Measurements from ENCODE around the gene DNAH10.
A peak's percentile ranks its signal among the peaks of the same experiment; 100 is the strongest.

Gene DNAH10

DNA sequence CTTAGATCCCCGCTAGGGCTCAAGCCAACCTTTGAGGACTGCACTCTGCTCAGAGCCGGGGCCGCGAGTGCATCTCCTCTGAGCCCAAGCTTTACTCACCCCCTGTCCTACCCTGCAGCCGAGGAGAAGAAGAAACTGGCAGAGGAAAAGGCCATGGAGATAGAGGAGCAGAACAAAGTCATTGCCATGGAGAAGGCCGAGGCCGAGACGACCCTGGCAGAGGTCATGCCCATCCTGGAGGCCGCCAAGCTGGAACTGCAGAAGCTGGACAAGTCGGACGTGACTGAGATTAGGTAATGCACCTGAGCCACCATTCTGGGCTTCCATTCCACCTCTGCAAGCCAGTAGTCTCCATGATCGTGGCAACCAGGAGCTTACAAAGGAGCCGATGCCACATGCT is 140.7 kb downstream of the DNAH10 start:
- no peak for DNase-seq (ENCODE audit: low read depth)
- TF ChIP-seq, protein P1, sequence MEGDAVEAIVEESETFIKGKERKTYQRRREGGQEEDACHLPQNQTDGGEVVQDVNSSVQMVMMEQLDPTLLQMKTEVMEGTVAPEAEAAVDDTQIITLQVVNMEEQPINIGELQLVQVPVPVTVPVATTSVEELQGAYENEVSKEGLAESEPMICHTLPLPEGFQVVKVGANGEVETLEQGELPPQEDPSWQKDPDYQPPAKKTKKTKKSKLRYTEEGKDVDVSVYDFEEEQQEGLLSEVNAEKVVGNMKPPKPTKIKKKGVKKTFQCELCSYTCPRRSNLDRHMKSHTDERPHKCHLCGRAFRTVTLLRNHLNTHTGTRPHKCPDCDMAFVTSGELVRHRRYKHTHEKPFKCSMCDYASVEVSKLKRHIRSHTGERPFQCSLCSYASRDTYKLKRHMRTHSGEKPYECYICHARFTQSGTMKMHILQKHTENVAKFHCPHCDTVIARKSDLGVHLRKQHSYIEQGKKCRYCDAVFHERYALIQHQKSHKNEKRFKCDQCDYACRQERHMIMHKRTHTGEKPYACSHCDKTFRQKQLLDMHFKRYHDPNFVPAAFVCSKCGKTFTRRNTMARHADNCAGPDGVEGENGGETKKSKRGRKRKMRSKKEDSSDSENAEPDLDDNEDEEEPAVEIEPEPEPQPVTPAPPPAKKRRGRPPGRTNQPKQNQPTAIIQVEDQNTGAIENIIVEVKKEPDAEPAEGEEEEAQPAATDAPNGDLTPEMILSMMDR (IDR thresholded peaks at IDR 0.05; ENCODE audit: insufficient read depth, low read depth, low read length, missing control alignments), result no peak
- H3K4me3 ChIP-seq (ENCODE audit: low read length), result no peak overlapping the region

DNA sequence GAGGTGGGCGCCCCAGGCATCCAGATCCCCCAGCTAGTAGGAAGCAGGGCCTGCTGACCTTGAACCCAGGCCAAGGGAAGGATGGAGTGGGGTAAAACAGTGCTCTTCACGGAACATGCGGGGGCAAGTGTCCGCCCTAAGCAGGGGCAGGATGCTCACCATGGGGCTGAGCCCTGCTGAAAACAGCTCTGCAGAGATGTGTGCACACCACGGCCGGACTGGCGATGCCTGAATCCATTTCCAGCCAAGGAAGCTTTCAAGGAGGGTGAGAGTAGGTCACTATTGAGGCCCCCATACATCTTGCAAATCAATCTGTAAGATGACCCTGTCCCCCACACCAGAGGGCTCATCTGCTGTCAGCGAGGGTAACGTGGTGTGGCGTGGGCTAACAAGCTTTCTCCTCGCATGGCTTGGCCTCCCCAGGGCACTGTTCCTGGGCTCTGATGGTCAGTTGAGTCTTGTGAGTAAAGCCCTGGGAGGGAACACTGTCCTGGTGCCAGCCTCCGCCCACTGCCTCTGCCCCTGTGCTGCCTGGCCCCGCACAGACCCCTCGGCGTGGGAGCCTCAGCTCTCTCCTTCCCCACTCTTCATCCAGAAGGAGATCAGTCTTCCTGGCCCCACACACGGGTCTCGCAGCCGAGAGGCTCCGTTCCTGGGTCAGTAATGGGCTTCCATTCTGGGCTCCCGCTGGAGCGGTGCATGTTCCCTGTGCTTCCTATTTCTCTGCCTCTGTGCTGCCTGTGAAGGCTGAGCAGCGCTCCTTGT is 141.4 kb downstream of the DNAH10 start:
- H3K4me3 ChIP-seq (ENCODE audit: low read length), result no peak overlapping the region
- DNase-seq (ENCODE audit: low read depth), result no peak
- TF ChIP-seq, protein P1 (IDR thresholded peaks at IDR 0.05; ENCODE audit: insufficient read depth, low read depth, low read length, missing control alignments), result no peak

DNA sequence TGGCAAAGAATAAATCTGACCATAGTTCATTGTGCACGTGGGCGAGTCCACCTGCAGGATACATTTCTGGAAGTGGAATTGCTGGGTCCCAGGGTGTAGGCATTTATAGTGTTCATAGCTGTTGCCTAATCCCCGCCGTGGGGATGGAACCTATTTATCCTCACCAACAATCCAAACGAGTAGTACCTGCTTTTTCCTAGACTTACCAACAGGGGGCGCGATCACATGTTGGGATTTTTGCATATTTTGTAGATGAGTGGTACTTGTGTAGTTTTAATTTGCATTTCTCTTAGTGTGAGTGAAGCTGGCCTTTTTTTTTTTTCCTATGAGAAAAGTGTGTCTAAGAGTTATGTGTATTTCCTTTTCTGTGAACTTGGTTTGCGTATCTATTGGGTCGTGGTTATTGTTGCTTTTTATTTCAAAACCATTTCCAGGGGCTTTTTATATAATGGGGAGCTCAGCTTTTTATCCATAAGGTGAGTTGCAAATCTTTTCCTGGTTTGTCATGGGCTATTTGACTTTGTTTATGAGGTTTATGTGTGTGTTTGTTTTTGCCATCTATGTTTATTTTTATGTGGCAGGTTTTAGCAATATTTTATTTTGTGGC is 143.3 kb downstream of the DNAH10 start:
- no peak overlapping the region for H3K4me3 ChIP-seq (ENCODE audit: low read length)
- DNase-seq (ENCODE audit: low read depth), result peak; percentile 87
- TF ChIP-seq, protein P1 (IDR thresholded peaks at IDR 0.05; ENCODE audit: insufficient read depth, low read depth, low read length, missing control alignments), result peak; percentile 75

DNA sequence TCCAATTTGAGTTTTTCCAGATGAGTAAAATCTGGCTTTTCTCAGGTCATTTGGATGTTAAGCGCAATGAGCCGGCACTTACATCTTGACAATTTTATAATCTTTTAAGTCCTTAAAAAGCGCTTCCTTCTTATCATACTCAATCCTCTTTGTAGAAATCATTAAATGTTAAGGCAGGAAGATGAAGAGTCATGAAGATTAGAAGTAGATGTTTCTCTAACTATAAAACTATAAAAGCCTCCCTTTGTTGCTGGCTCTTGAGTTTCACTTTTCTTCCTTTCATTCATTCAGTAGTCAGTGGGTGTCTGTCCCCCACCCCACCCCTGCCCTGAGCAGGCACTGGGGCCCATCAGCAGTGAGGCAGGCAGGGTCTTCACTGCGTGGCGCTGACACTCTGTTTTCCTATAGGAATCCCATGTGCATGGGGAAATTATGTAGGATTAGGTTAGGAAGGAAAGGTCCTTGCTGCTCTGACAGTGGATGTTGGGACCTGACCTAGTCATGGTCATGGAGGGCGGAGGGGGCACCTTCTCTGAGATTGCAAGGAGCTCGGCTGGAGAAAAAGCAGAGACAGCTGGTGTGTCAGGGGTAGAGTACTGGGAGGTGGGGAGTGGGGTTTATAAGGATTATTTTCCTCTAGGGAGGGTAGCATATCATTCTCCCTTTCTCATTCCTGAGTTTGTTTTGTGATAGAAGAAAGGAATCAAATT is 144.8 kb downstream of the DNAH10 start:
- DNase-seq (ENCODE audit: low read depth), result no peak

DNA sequence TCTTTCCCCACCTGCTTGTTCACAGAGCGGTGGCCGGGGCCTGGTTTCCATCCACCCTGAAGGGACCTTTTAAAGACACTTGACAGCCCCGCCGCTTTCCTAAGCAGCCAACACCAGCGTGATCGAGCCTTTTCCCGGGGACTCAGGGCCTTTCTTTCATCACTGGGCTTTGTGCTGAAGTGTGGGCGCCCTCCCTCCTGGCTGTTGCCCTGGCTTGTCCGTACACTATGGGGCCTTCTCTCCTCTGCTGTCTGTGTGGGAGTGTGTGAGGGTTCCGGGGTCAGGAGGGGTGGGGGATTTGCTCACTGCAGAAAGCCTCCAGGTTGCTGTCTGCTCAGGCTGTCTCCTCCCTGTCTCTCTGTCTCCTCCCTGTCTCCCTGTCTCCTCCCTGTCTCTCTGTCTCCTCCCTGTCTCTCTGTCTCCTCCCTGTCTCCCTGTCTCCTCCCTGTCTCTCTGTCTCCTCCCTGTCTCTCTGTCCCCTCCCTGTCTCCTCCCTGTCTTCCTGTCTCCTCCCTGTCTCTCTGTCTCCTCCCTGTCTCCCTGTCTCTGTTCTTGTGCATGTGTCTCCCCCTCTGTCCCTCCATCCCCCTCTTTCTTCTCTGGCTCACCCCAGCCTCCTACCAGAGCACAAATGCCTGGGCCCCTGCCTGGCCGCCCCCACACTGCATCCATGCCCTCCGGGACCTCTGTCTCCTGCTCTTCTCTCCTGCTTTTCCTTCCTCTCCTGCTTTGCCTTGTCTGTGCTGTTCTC is 145.8 kb downstream of the DNAH10 start:
- TF ChIP-seq, protein P1 (IDR thresholded peaks at IDR 0.05; ENCODE audit: insufficient read depth, low read depth, low read length, missing control alignments), result no peak
- DNase-seq (ENCODE audit: low read depth), result peak; percentile 65
- no peak overlapping the region for H3K4me3 ChIP-seq (ENCODE audit: low read length)

More for the DNA sequence above, 144.8 kb downstream of the DNAH10 start:
- H3K4me3 ChIP-seq (ENCODE audit: low read length), result no peak overlapping the region
- TF ChIP-seq, protein P1 (IDR thresholded peaks at IDR 0.05; ENCODE audit: insufficient read depth, low read depth, low read length, missing control alignments), result no peak

DNA sequence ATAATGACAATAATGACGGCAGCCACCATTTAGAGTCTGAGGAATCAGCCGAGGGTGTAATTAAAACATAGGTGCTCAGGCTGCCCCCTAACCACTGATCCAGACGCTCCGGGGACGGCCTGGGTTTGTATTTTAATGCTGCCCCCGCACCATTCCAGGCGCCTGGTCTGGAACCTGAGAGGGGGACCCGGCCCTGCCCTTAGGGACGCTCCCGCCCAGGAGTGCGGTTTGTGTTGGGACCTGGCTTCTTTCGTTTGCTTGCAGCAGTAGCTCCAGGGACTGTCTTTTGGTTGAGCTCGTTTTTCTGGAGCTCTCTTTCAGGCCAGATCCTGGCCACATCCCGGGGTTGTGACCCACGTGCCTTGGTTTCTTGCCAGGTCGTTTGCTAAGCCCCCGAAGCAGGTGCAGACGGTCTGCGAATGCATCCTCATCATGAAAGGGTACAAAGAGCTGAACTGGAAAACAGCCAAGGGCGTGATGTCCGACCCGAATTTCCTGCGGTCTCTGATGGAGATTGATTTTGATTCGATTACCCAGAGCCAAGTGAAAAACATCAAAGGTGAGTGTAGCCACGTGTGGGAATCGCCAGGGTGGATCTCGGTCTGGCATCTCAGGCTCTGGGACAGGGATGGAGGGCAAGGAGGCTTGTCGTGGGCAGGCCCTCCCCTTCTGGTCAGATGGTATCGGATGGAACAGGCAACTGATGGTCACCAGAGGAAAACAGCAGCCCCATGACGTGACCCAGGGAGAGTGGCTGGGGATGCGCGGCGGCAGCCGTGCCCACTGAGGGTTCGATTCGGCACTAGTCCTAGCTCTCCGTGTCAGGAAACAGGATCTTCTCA is 147.0 kb downstream of the DNAH10 start:
- TF ChIP-seq, protein P1 (IDR thresholded peaks at IDR 0.05; ENCODE audit: insufficient read depth, low read depth, low read length, missing control alignments), result no peak
- no peak for DNase-seq (ENCODE audit: low read depth)
- no peak overlapping the region for H3K4me3 ChIP-seq (ENCODE audit: low read length)
